ENCODE measurements around the gene ELMO2.

Gene ELMO2

GRCh38 chr20:46350201-46350985 is 56.0 kb downstream of the ELMO2 start:
- DNase-seq: peak in 1 of 2 donors; percentile 23

- no peak for DNase-seq
Observed at GRCh38 chr20:46349742-46350056, 56.7 kb downstream of the ELMO2 start.

DNA sequence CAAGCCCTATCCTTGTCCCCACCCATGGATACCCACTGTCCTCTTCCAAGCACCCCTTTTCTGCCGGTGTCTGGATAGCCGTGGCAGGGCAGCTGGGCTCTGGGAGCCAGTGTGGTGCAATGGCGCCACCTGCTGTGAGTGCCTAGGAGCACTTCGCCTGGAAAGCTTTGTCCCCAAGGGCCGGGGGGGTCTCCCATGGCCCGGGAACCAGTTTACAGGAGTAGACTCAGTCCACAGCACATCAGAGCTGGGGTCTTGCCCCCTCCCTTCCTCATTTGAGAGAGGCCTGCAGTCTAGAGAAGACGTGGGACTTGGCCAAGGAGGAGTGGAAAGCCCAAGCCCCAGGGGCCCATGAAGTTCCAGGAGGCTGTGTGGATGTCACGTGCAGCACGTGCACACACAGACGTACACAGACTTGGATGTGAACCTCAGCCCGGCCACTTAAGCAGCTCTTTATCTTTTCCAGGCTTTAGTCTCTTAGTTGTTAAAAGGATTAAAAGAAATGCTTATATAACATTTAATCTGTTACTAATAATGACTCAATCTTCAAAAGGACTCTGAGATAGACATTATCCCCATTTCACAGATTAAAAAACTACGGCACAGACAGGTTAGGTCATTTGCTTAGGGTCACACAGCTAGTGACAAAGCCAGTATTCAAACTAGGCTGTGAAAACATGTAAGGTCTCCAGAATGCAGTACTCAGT is 57.2 kb downstream of the ELMO2 start:
- DNase-seq: peak; percentile 49

- DNase-seq: no peak
Observed at GRCh38 chr20:46347841-46348803, 58.3 kb downstream of the ELMO2 start.

- no peak for DNase-seq
Observed at GRCh38 chr20:46346770-46347169, 59.6 kb downstream of the ELMO2 start.

- no peak for DNase-seq
Observed at GRCh38 chr20:46344488-46345162, 61.8 kb downstream of the ELMO2 start.

DNA sequence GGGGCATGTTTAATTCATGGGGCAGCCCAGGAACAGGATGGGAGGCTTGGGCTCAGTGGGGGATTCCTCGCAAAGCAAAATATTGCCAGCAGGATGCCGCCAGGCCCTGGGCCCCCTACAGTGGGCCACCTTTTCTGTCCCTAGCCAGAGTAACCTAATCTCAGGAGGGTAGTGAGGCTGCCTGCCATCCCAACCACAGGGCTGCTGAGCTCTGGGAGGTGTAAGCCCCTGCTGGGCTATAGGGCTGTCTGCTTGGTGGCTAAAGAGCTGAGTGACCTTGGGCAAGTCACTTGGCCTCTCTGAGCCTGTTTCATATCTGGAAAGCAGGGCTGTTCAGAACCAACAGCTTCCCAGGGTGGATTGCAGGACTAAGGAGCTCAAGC is 62.4 kb downstream of the ELMO2 start:
- no peak for DNase-seq

- no peak for DNase-seq
Observed at GRCh38 chr20:46343348-46343974, 63.0 kb downstream of the ELMO2 start.

DNA sequence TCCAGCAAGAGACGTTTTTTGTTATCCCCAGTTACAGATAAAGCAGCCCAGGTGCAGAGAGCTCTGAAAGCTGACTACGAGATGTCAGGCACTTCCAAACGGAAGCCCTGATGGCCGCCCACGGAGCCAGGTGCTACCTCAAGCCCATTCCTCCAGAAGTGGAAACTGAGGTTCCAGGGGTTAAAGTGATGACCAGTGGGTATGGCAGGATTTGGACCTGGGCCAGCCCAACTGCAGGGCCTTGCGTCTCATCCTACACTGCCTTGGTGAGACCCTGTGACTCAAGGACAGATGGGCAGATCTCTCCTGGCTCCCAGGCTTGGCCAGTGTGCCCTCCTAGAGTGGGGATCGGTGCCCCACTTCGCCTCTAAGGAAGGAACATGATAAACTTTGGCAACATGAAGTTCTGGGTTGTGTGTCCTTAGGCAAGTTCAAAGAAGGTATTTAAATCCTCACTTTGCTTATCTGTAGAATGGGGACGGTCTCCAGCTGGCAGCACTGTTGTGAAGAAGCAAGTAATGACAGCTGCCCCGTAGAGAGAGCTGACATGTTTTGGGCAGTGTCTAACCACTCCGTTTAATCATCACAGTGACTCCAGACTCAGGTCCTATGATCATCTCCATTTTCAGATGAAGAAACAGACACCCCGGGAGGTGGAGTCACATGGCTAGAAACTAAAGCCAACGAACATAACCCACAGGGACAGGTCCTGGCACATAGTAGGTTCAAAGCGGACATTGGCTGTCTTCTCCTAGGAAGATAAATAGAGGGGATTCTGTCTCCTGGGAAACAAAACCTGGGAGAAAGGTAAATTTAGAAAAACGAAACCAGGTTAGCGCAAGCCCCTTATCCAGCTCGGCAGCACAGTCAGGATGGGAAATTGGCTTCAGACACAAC is 63.7 kb downstream of the ELMO2 start:
- DNase-seq: no peak

DNA sequence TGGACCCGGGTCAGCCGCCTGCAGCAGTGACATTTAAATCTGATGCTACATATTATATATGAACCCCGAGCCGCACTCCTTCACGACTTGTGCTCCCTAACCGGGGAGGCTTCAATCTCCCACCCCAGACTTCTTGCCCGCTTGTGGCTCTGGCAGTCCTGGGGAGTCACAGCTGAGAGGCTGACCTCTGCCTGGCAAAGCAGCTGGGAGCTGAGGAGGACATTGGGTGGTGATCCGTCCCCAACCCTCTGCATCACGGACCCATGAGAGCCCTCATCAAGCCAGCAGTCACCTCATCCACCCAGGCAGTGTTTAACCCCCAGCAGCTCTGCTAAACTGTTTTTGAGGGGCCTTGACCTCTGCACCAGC is 64.4 kb downstream of the ELMO2 start:
- no peak for DNase-seq

DNA sequence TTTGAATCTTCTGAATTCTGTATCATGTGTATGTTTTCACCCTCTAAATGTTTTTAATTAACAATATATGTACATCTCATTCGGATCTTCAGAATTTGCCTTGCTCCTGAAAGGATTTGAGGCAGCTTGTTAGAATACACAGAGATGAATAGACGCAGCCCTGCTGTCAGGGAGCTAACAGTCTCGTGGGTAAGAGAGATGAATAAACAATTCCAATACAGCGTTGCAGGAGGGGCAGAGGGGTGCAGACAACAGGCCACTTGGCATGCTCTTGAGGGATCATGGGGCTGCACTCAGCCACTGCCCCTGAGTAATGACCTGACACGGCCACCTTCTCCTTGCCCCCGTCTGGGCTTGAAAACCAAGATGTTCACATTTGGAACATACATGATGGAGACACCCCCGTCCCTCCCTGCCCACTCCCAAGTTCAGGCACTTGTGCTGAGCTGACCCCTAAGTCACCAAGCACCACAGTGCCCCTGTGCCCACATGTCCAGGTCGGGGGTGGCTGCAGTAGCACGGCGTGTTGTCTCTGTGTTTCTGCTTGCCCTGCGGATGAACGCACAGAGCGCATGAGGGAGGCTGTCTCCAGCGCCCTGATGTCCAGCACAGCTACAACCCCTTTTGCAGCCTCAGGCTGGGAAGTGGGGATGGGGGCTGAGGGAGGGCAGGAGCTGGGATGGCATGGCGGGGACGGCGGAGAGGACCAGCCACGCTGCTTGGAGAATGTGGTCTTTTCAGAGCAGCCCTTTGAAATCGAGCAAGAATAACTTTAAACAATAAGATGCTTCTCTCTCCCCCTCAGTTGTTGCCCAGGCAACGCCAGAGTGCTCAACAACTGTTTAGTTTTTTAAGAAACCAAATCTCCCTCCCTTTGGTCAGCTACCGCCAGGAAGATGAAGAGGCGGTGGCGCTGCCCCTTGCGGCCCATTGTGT is 65.1 kb downstream of the ELMO2 start:
- DNase-seq: no peak

DNA sequence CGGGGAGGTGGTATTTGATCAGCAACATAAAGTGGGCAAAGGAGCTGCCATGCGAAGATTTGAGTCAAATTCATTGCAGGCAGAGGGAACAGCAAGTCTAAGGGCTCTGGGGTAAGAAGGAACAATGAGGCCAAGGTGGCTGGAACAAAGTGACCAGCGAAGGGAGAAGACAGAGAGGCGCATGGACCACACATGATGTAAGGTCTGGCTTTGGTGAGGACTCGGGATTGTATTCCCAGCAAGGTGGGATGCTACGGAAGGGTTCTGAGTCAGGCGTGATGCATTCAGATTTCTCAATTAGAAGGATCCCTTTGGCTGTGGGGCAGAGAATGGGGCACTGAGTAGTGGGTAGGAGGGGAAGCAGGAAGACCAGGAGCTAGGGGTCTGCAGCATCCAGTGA is 67.4 kb downstream of the ELMO2 start:
- no peak for DNase-seq

DNA sequence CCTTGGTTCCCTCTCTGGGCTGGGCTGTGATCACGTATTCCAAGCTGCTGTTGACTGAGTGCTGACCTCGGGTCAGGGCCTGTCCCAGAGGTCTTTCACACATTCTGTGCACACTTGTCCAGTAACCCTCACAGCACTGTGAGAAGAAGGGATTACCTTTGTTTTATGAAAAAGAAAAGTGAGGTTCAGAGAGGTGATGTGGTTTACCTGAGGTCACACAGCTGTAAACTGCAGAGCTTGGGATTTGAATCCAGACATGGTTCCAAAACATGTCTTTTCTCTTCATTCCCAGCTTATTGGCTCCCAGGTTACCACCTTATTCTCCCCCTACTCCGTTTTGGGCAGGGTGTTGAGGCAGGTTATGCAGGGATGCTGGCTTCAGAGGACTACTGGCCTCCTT is 69.7 kb downstream of the ELMO2 start:
- DNase-seq: no peak

DNA sequence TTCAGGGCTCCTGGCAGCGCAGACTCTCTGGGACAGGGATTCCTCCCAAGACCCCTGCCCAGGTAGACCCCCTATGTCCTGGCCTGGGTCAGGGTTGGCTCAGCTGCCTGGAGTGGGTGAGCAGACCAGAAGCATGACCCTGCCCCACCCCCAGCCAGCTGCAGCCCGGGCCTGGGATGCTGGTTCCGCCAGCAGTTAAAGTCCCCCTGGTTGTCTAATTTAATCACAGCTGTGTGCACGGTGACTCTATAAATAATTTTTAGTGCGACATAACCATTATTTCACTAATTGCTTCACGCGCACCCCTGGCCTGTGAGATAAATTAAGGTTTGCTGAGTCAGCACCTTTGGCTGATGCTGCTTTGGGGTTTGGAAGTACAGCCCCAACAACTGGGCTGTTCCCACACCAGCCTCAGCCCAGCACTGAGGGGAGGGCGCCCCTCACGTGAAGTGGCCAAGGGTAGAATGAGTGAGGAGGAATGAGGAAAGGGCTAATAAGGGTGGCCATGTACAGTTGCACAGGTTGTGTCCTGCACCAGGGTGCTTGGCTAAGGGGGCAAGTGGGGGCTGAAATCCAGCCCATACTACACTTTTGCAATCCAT is 72.0 kb downstream of the ELMO2 start:
- no peak for DNase-seq

- no peak for DNase-seq
Observed at GRCh38 chr20:46333161-46333991, 73.0 kb downstream of the ELMO2 start.

- no peak for DNase-seq
Observed at GRCh38 chr20:46332373-46333160, 73.8 kb downstream of the ELMO2 start.

GRCh38 chr20:46331611-46332361 is 74.6 kb downstream of the ELMO2 start:
- no peak for DNase-seq
